HepG2 (cell line): ENCODE data around the gene CALML6. TPM values are rescaled to one million over a fixed set of nuclear protein-coding genes. Genes with fewer than 3 reads are reported as not detected.

Experiments
- ARNT ChIP-seq: fragments of 450-650 bp; IDR thresholded peaks from 2 replicates; pipeline ENCODE4 v1.6.1; 2017
- NR2C2 ChIP-seq: sonication (generic); formaldehyde crosslinking; IDR thresholded peaks from 2 replicates; pipeline ENCODE4 v1.4.0; 2020; ENCODE audit warnings: missing genetic modification reagents, mild to moderate bottlenecking, moderate library complexity, borderline replicate concordance
- ZSCAN30 ChIP-seq: sonication (generic); formaldehyde crosslinking; IDR thresholded peaks from 2 replicates; pipeline ENCODE4 v1.5.0; 2020; ENCODE audit warnings: mild to moderate bottlenecking, missing genetic modification reagents
- polyA plus RNA-seq, 8 experiments: library from polyadenylated mRNA; depleted of rRNA in 3 of 8; stranded (reverse) in 7 of 8; unstranded in 1 of 8; fragments of >200 nt; fragmentation: Illumina TruSeq in 4 of 8; extraction: Trizol in 4 of 8; gene quantifications; 2 replicates each; pipeline versions ENCODE4 v1.2.1 to v1.2.3, GENCODE V29; 2011 to 2016; ENCODE audit warnings: low read depth in 4 of 8, missing spikeins in 1 of 8, mixed read lengths in 1 of 8; ENCODE audit not compliant: insufficient read depth in 1 of 8
- total RNA-seq, 5 experiments: library from RNA; depleted of rRNA; stranded (reverse); fragments of >200 nt; fragmentation: Illumina TruSeq; extraction: Trizol; gene quantifications; 2 replicates each; pipeline ENCODE4 v1.2.3, GENCODE V29; 2016; ENCODE audit warnings: low read depth in 1 of 5
- TF ChIP-seq, protein P1 (sequence below): sonication (generic); formaldehyde crosslinking; IDR thresholded peaks from 2 replicates; pipeline ENCODE4 v1.4.0; 2020; ENCODE audit warnings: missing genetic modification reagents
- TF ChIP-seq, protein P2 (sequence below), 2 experiments: sonication (generic) in 1 of 2; formaldehyde crosslinking in 1 of 2; IDR thresholded peaks; 2 replicates each; pipeline versions ENCODE4 v1.4.0 to v1.6.1; 2016 to 2020; ENCODE audit warnings: borderline replicate concordance in 1 of 2, low read depth in 1 of 2, mild to moderate bottlenecking in 1 of 2, missing genetic modification reagents in 1 of 2
- TF ChIP-seq, protein P3 (sequence below): sonication (generic); formaldehyde crosslinking; IDR thresholded peaks from 2 replicates; pipeline ENCODE4 v1.8.0; 2022; ENCODE audit warnings: missing genetic modification reagents, mild to moderate bottlenecking, moderate library complexity, borderline replicate concordance
- TF ChIP-seq, protein P4 (sequence below): sonication (generic); formaldehyde crosslinking; IDR thresholded peaks from 2 replicates; pipeline ENCODE4 v1.5.1; 2020; ENCODE audit warnings: missing genetic modification reagents, mild to moderate bottlenecking, borderline replicate concordance
- TF ChIP-seq, protein P5 (sequence below): sonication (generic); formaldehyde crosslinking; IDR thresholded peaks from 2 replicates; pipeline ENCODE4 v1.5.0; 2020; ENCODE audit warnings: mild to moderate bottlenecking, low read depth, missing genetic modification reagents, borderline replicate concordance
- TF ChIP-seq, protein P6 (sequence below): sonication (generic); formaldehyde crosslinking; IDR thresholded peaks from 2 replicates; pipeline ENCODE4 v1.4.0; 2020; ENCODE audit warnings: missing genetic modification reagents

Gene CALML6
- total and polyA plus RNA-seq, 2 of the 13 experiments (the other 11 are each of a cell fraction or from before 2014, with no cell fraction given) = 0.11 to 0.12 TPM

DNA sequence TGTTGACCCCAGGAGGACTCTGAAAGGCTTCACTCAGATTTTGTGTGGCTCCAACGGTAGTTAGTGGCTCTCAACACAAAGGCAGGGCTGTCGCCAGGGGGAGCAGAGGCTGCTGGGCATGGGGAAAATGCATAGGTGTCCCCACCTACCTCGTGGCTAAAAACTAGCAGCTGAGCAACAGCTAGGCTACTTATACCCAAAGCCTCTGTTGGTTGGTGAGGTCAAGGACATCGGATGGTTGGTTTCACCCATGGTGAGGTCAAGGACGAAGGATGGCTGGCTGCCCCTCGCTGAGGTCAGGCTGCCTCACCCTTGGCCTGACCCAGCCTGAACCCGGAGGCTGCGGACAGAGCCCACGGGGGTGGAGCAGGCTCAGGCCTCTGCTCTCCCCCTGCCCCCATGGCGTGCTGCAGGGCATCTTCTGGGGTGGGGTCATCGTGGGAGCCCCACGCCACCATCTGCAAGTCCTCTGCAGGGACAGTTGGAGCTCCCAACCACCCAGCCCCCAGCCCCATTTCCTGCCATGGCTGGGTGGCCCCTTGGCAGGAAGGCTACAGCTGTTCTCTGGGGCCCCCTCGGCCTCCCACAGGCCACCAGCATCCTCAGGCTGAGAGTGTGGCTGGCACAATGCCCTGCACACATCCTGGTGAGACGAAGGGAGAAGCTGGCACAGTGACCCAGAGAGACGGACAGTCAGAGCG, 15.6 kb upstream of the CALML6 start (continued):
- TF ChIP-seq, protein P1, sequence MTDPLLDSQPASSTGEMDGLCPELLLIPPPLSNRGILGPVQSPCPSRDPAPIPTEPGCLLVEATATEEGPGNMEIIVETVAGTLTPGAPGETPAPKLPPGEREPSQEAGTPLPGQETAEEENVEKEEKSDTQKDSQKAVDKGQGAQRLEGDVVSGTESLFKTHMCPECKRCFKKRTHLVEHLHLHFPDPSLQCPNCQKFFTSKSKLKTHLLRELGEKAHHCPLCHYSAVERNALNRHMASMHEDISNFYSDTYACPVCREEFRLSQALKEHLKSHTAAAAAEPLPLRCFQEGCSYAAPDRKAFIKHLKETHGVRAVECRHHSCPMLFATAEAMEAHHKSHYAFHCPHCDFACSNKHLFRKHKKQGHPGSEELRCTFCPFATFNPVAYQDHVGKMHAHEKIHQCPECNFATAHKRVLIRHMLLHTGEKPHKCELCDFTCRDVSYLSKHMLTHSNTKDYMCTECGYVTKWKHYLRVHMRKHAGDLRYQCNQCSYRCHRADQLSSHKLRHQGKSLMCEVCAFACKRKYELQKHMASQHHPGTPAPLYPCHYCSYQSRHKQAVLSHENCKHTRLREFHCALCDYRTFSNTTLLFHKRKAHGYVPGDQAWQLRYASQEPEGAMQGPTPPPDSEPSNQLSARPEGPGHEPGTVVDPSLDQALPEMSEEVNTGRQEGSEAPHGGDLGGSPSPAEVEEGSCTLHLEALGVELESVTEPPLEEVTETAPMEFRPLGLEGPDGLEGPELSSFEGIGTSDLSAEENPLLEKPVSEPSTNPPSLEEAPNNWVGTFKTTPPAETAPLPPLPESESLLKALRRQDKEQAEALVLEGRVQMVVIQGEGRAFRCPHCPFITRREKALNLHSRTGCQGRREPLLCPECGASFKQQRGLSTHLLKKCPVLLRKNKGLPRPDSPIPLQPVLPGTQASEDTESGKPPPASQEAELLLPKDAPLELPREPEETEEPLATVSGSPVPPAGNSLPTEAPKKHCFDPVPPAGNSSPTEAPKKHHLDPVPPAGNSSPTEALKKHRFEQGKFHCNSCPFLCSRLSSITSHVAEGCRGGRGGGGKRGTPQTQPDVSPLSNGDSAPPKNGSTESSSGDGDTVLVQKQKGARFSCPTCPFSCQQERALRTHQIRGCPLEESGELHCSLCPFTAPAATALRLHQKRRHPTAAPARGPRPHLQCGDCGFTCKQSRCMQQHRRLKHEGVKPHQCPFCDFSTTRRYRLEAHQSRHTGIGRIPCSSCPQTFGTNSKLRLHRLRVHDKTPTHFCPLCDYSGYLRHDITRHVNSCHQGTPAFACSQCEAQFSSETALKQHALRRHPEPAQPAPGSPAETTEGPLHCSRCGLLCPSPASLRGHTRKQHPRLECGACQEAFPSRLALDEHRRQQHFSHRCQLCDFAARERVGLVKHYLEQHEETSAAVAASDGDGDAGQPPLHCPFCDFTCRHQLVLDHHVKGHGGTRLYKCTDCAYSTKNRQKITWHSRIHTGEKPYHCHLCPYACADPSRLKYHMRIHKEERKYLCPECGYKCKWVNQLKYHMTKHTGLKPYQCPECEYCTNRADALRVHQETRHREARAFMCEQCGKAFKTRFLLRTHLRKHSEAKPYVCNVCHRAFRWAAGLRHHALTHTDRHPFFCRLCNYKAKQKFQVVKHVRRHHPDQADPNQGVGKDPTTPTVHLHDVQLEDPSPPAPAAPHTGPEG (CRISPR knock-in tag) = no peak
- TF ChIP-seq, protein P2, sequence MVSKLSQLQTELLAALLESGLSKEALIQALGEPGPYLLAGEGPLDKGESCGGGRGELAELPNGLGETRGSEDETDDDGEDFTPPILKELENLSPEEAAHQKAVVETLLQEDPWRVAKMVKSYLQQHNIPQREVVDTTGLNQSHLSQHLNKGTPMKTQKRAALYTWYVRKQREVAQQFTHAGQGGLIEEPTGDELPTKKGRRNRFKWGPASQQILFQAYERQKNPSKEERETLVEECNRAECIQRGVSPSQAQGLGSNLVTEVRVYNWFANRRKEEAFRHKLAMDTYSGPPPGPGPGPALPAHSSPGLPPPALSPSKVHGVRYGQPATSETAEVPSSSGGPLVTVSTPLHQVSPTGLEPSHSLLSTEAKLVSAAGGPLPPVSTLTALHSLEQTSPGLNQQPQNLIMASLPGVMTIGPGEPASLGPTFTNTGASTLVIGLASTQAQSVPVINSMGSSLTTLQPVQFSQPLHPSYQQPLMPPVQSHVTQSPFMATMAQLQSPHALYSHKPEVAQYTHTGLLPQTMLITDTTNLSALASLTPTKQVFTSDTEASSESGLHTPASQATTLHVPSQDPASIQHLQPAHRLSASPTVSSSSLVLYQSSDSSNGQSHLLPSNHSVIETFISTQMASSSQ (IDR thresholded peaks at IDR 0.05; ENCODE audit: low read depth) = no peak
- TF ChIP-seq, protein P2 (CRISPR knock-in tag; IDR thresholded peaks at IDR 0.05; ENCODE audit: borderline replicate concordance) = no peak
- TF ChIP-seq, protein P3, sequence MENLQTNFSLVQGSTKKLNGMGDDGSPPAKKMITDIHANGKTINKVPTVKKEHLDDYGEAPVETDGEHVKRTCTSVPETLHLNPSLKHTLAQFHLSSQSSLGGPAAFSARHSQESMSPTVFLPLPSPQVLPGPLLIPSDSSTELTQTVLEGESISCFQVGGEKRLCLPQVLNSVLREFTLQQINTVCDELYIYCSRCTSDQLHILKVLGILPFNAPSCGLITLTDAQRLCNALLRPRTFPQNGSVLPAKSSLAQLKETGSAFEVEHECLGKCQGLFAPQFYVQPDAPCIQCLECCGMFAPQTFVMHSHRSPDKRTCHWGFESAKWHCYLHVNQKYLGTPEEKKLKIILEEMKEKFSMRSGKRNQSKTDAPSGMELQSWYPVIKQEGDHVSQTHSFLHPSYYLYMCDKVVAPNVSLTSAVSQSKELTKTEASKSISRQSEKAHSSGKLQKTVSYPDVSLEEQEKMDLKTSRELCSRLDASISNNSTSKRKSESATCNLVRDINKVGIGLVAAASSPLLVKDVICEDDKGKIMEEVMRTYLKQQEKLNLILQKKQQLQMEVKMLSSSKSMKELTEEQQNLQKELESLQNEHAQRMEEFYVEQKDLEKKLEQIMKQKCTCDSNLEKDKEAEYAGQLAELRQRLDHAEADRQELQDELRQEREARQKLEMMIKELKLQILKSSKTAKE (CRISPR knock-in tag) = peak; percentile 39; the same call in 1 of the 2 replicates
- TF ChIP-seq, protein P4, sequence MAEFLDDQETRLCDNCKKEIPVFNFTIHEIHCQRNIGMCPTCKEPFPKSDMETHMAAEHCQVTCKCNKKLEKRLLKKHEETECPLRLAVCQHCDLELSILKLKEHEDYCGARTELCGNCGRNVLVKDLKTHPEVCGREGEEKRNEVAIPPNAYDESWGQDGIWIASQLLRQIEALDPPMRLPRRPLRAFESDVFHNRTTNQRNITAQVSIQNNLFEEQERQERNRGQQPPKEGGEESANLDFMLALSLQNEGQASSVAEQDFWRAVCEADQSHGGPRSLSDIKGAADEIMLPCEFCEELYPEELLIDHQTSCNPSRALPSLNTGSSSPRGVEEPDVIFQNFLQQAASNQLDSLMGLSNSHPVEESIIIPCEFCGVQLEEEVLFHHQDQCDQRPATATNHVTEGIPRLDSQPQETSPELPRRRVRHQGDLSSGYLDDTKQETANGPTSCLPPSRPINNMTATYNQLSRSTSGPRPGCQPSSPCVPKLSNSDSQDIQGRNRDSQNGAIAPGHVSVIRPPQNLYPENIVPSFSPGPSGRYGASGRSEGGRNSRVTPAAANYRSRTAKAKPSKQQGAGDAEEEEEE (CRISPR knock-in tag) = no peak
- TF ChIP-seq ZSCAN30 (no peak), ARNT (no peak), NR2C2 (peak; percentile 86)
- TF ChIP-seq, protein P5, sequence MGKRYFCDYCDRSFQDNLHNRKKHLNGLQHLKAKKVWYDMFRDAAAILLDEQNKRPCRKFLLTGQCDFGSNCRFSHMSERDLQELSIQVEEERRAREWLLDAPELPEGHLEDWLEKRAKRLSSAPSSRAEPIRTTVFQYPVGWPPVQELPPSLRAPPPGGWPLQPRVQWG (CRISPR knock-in tag) = no peak
- TF ChIP-seq, protein P6, sequence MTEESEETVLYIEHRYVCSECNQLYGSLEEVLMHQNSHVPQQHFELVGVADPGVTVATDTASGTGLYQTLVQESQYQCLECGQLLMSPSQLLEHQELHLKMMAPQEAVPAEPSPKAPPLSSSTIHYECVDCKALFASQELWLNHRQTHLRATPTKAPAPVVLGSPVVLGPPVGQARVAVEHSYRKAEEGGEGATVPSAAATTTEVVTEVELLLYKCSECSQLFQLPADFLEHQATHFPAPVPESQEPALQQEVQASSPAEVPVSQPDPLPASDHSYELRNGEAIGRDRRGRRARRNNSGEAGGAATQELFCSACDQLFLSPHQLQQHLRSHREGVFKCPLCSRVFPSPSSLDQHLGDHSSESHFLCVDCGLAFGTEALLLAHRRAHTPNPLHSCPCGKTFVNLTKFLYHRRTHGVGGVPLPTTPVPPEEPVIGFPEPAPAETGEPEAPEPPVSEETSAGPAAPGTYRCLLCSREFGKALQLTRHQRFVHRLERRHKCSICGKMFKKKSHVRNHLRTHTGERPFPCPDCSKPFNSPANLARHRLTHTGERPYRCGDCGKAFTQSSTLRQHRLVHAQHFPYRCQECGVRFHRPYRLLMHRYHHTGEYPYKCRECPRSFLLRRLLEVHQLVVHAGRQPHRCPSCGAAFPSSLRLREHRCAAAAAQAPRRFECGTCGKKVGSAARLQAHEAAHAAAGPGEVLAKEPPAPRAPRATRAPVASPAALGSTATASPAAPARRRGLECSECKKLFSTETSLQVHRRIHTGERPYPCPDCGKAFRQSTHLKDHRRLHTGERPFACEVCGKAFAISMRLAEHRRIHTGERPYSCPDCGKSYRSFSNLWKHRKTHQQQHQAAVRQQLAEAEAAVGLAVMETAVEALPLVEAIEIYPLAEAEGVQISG (CRISPR knock-in tag) = 0 out of 2 replicates have a peak, but pooled peaks have one; percentile 25
